ENCODE results near the gene WNK4.
"Not testable (repeated sequence)": the region's sequence is repeated elsewhere in the genome, so short reads cannot be mapped to it uniquely, and the experiment has no call there.

The WNK4 gene

GRCh38 chr17:42779936-42780850 is at the start of gene WNK4:
Gene WNK4 (plus strand): TSS chr17:42780610. CDS start chr17:42780699, 89 bp downstream.
- H3K27ac ChIP-seq (ENCODE audit: low read length), result no peak within 1 kb of the TSS

GRCh38 chr17:42740699-42741098 is 39.7 kb upstream of the WNK4 start:
- H3K4me1 ChIP-seq (ENCODE audit: low read length), result peaks cover 11% of the 10 kb centered on the region
- H3K9ac ChIP-seq (ENCODE audit: low read length), result no peak overlapping the region
- H3K4me3 ChIP-seq (ENCODE audit: low read length), result no peak overlapping the region
- no peak overlapping the region for H2AFZ ChIP-seq (ENCODE audit: low read length)
- no peak for DNase-seq
- peaks cover 60% of the 10 kb centered on the region for H3K79me2 ChIP-seq (ENCODE audit: low read length)
- 0 out of 2 replicates have a peak, but pooled peaks cover 5% of the 10 kb centered on the region for H3F3A ChIP-seq (ENCODE audit: insufficient read depth, low read length)
- H3K27ac ChIP-seq (ENCODE audit: low read length), result no peak overlapping the region
- H3K27me3 ChIP-seq (replicated peaks; ENCODE audit: insufficient read depth, low read length), result no peaks in the 10 kb centered on the region
- no peaks in the 10 kb centered on the region for H3K9me2 ChIP-seq (replicated peaks; ENCODE audit: insufficient read depth, low read length)
- H4K20me1 ChIP-seq (ENCODE audit: insufficient read depth, low read length), result no peaks in the 10 kb centered on the region
- no peaks in the 10 kb centered on the region for H3K36me3 ChIP-seq (replicated peaks; ENCODE audit: insufficient read depth, low read length)
- H3K4me2 ChIP-seq (ENCODE audit: low read depth, low read length), result no peak overlapping the region
- no peak for TF ChIP-seq CTCF (IDR thresholded peaks at IDR 0.05; ENCODE audit: low read length)
- TF ChIP-seq EZH2phosphoT487 (IDR thresholded peaks at IDR 0.05; ENCODE audit: low read length), result no peak
- no peak for TF ChIP-seq EZH2 (optimal IDR thresholded peaks at IDR 0.05; ENCODE audit: low read depth, low read length)
- no peaks in the 10 kb centered on the region for H3K9me3 ChIP-seq (replicated peaks; ENCODE audit: insufficient read depth, low read length)

More at GRCh38 chr17:42779936-42780850, at the start of gene WNK4:
- Histone ChIP-seq H3K79me2 (ENCODE audit: low read length) (no peaks in the 10 kb centered on the region), H3K4me3 (ENCODE audit: low read length) (no peak within 1 kb of the TSS), H3K36me3 (replicated peaks; ENCODE audit: insufficient read depth, low read length) (no peaks in the 10 kb centered on the region), H3K27me3 (replicated peaks; ENCODE audit: insufficient read depth, low read length) (peaks cover 45% of the 10 kb centered on the region), H3K4me2 (ENCODE audit: low read depth, low read length) (no peak within 1 kb of the TSS), H3K9ac (ENCODE audit: low read length) (no peak within 1 kb of the TSS), H4K20me1 (ENCODE audit: insufficient read depth, low read length) (no peaks in the 10 kb centered on the region), H2AFZ (ENCODE audit: low read length) (no peak within 1 kb of the TSS), H3K9me2 (replicated peaks; ENCODE audit: insufficient read depth, low read length) (no peaks in the 10 kb centered on the region), H3K9me3 (replicated peaks; ENCODE audit: insufficient read depth, low read length) (no peaks in the 10 kb centered on the region), H3F3A (ENCODE audit: insufficient read depth, low read length) (no peaks in the 10 kb centered on the region), H3K4me1 (ENCODE audit: low read length) (peaks cover 9% of the 10 kb centered on the region)
- TF ChIP-seq CTCF (IDR thresholded peaks at IDR 0.05; ENCODE audit: low read length) (no peak), EZH2 (optimal IDR thresholded peaks at IDR 0.05; ENCODE audit: low read depth, low read length) (no peak), EZH2phosphoT487 (IDR thresholded peaks at IDR 0.05; ENCODE audit: low read length) (no peak)
- no peak for DNase-seq

GRCh38 chr17:42742916-42743315 is 37.5 kb upstream of the WNK4 start:
- not testable (repeated sequence) for H2AFZ ChIP-seq (ENCODE audit: low read length); DNase-seq; H3K9me2 ChIP-seq (replicated peaks; ENCODE audit: insufficient read depth, low read length); H3K4me3 ChIP-seq (ENCODE audit: low read length); H3K36me3 ChIP-seq (replicated peaks; ENCODE audit: insufficient read depth, low read length); H3K9ac ChIP-seq (ENCODE audit: low read length); H3F3A ChIP-seq (ENCODE audit: insufficient read depth, low read length); H4K20me1 ChIP-seq (ENCODE audit: insufficient read depth, low read length); H3K27me3 ChIP-seq (replicated peaks; ENCODE audit: insufficient read depth, low read length); H3K27ac ChIP-seq (ENCODE audit: low read length); H3K4me2 ChIP-seq (ENCODE audit: low read depth, low read length); H3K9me3 ChIP-seq (replicated peaks; ENCODE audit: insufficient read depth, low read length)
- Histone ChIP-seq H3K4me1 (ENCODE audit: low read length) (peaks cover 11% of the 10 kb centered on the region), H3K79me2 (ENCODE audit: low read length) (peaks cover 45% of the 10 kb centered on the region)

All from MM.1S (cell line).